Neural cell (in vitro differentiated cells): Measurements from ENCODE around the gene RNF25.

ENCODE experiments used
- EP300 ChIP-seq: fragments of 450-650 bp; conservative IDR thresholded peaks from 2 replicates; pipeline ENCODE4 v1.6.1; 2014; ENCODE audit warnings: antibody characterized with exemption, mild to moderate bottlenecking, moderate library complexity; ENCODE audit not compliant: poor library complexity, severe bottlenecking
- EZH2 ChIP-seq: fragments of 200-600, 300-800 bp; shearing (Covaris generic), sonication (generic); IDR thresholded peaks from 2 replicates; pipeline ENCODE4 v1.6.1; 2014; ENCODE audit warnings: antibody characterized with exemption, low read length, borderline replicate concordance, mild to moderate bottlenecking; ENCODE audit not compliant: insufficient read depth, poor library complexity, severe bottlenecking
- POLR2AphosphoS5 ChIP-seq: IDR thresholded peaks from 2 replicates; pipeline ENCODE4 v1.6.1; 2012
- RAD21 ChIP-seq: fragments of 450-650 bp; conservative IDR thresholded peaks from 2 replicates; pipeline ENCODE4 v1.6.1; 2014; ENCODE audit warnings: antibody characterized with exemption, mild to moderate bottlenecking, moderate library complexity
- SMC3 ChIP-seq: fragments of 450-650 bp; conservative IDR thresholded peaks from 2 replicates; pipeline ENCODE4 v1.6.1; 2014; ENCODE audit warnings: antibody characterized with exemption, mild to moderate bottlenecking, moderate library complexity; ENCODE audit not compliant: poor library complexity
- TAF1 ChIP-seq: IDR thresholded peaks from 2 replicates; pipeline ENCODE4 v1.6.1; 2012; ENCODE audit warnings: low read depth
- TF ChIP-seq, protein P1 (sequence below): fragments of 450-650 bp; IDR thresholded peaks from 2 replicates; pipeline ENCODE4 v1.5.1; 2014; ENCODE audit warnings: antibody characterized with exemption, mild to moderate bottlenecking, moderate library complexity; ENCODE audit not compliant: poor library complexity, severe bottlenecking
- TF ChIP-seq, protein P2 (sequence below): IDR thresholded peaks from 2 replicates; pipeline ENCODE4 v1.6.1; 2012; ENCODE audit warnings: borderline replicate concordance

- TF ChIP-seq EZH2 (no peak), POLR2AphosphoS5 (no peak), RAD21 (no peak), EP300 (no peak), SMC3 (no peak), TAF1 (no peak)
- TF ChIP-seq, protein P1, sequence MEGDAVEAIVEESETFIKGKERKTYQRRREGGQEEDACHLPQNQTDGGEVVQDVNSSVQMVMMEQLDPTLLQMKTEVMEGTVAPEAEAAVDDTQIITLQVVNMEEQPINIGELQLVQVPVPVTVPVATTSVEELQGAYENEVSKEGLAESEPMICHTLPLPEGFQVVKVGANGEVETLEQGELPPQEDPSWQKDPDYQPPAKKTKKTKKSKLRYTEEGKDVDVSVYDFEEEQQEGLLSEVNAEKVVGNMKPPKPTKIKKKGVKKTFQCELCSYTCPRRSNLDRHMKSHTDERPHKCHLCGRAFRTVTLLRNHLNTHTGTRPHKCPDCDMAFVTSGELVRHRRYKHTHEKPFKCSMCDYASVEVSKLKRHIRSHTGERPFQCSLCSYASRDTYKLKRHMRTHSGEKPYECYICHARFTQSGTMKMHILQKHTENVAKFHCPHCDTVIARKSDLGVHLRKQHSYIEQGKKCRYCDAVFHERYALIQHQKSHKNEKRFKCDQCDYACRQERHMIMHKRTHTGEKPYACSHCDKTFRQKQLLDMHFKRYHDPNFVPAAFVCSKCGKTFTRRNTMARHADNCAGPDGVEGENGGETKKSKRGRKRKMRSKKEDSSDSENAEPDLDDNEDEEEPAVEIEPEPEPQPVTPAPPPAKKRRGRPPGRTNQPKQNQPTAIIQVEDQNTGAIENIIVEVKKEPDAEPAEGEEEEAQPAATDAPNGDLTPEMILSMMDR, result no peak
- TF ChIP-seq, protein P2, sequence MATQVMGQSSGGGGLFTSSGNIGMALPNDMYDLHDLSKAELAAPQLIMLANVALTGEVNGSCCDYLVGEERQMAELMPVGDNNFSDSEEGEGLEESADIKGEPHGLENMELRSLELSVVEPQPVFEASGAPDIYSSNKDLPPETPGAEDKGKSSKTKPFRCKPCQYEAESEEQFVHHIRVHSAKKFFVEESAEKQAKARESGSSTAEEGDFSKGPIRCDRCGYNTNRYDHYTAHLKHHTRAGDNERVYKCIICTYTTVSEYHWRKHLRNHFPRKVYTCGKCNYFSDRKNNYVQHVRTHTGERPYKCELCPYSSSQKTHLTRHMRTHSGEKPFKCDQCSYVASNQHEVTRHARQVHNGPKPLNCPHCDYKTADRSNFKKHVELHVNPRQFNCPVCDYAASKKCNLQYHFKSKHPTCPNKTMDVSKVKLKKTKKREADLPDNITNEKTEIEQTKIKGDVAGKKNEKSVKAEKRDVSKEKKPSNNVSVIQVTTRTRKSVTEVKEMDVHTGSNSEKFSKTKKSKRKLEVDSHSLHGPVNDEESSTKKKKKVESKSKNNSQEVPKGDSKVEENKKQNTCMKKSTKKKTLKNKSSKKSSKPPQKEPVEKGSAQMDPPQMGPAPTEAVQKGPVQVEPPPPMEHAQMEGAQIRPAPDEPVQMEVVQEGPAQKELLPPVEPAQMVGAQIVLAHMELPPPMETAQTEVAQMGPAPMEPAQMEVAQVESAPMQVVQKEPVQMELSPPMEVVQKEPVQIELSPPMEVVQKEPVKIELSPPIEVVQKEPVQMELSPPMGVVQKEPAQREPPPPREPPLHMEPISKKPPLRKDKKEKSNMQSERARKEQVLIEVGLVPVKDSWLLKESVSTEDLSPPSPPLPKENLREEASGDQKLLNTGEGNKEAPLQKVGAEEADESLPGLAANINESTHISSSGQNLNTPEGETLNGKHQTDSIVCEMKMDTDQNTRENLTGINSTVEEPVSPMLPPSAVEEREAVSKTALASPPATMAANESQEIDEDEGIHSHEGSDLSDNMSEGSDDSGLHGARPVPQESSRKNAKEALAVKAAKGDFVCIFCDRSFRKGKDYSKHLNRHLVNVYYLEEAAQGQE, result no peak
Observed at GRCh38 chr2:218642121-218642656, 29.6 kb downstream of the RNF25 start.
